Measurements from ENCODE around the gene SHISA8.
"Not testable (repeated sequence)": the region's sequence is repeated elsewhere in the genome, so short reads cannot be mapped to it uniquely, and the experiment has no call there.

The SHISA8 gene

GRCh38 chr22:41915035-41915785 lies at the start of gene SHISA8:
Gene SHISA8 (minus strand): TSS chr22:41915074. CDS start chr22:41914667, 407 bp downstream.
- peak; percentile 49 for DNase-seq (ENCODE audit: low read depth)

GRCh38 chr22:41964112-41964491 lies 49.2 kb upstream of the SHISA8 start:
- no peak for DNase-seq (ENCODE audit: low read depth)

GRCh38 chr22:41963453-41964111 lies 48.7 kb upstream of the SHISA8 start:
- peak; percentile 17 for DNase-seq (ENCODE audit: low read depth)

- DNase-seq (ENCODE audit: low read depth): no peak
Observed at GRCh38 chr22:41957941-41958556, 43.2 kb upstream of the SHISA8 start.

GRCh38 chr22:41952713-41953112 lies 37.8 kb upstream of the SHISA8 start:
- DNase-seq (ENCODE audit: low read depth): no peak

GRCh38 chr22:41951898-41952474 lies 37.1 kb upstream of the SHISA8 start, which contains the start of gene SMIM45:
Gene SMIM45 (plus strand): TSS chr22:41952150.
- DNase-seq (ENCODE audit: low read depth): no peak

- no peak for DNase-seq (ENCODE audit: low read depth)
Observed at GRCh38 chr22:41949297-41949965, 34.6 kb upstream of the SHISA8 start.

GRCh38 chr22:41948928-41949296 lies 34.0 kb upstream of the SHISA8 start:
- DNase-seq (ENCODE audit: low read depth): not testable (repeated sequence)

GRCh38 chr22:41948142-41948541 lies 33.3 kb upstream of the SHISA8 start:
- no peak for DNase-seq (ENCODE audit: low read depth)

GRCh38 chr22:41947424-41948080 lies 32.7 kb upstream of the SHISA8 start:
- DNase-seq (ENCODE audit: low read depth): no peak

GRCh38 chr22:41946629-41947423 lies 32.0 kb upstream of the SHISA8 start, which contains the start of gene CENPM:
Gene CENPM (minus strand): TSS chr22:41947152. CDS start chr22:41947076, 76 bp downstream.
- DNase-seq (ENCODE audit: low read depth): peak; percentile 94

- peak; percentile 28 for DNase-seq (ENCODE audit: low read depth)
Observed at GRCh38 chr22:41943661-41944209, 28.9 kb upstream of the SHISA8 start.

GRCh38 chr22:41940832-41941765 lies 26.2 kb upstream of the SHISA8 start:
- peak; percentile 96 for DNase-seq (ENCODE audit: low read depth)

GRCh38 chr22:41939981-41940831 lies 25.3 kb upstream of the SHISA8 start:
- no peak for DNase-seq (ENCODE audit: low read depth)

GRCh38 chr22:41936894-41937169 lies 22.0 kb upstream of the SHISA8 start:
- no peak for DNase-seq (ENCODE audit: low read depth)

GRCh38 chr22:41935509-41935908 lies 20.6 kb upstream of the SHISA8 start:
- DNase-seq (ENCODE audit: low read depth): no peak

- no peak for DNase-seq (ENCODE audit: low read depth)
Observed at GRCh38 chr22:41935015-41935351, 20.1 kb upstream of the SHISA8 start.

GRCh38 chr22:41934284-41935014 lies 19.6 kb upstream of the SHISA8 start:
- no peak for DNase-seq (ENCODE audit: low read depth)
